GM18502 (cell line): Measurements from ENCODE around the gene PTP4A1.
"Not testable (repeated sequence)": the region's sequence is repeated elsewhere in the genome, so short reads cannot be mapped to it uniquely, and the experiment has no call there.

Experiments
- ATAC-seq: cut with Tn5 transposase; IDR thresholded peaks from one replicate; pipeline ENCODE4 v1.9.1; 2021; ENCODE audit warnings: mild to moderate bottlenecking; ENCODE audit not compliant: unreplicated experiment, poor library complexity

The PTP4A1 gene

GRCh38 chr6:63579937-63580703 lies 7.8 kb downstream of the PTP4A1 start:
- ATAC-seq = no peak

- ATAC-seq = no peak
Measured at GRCh38 chr6:63580704-63580961, 8.4 kb downstream of the PTP4A1 start.

GRCh38 chr6:63581355-63582013 lies 9.2 kb downstream of the PTP4A1 start:
- no peak for ATAC-seq

- ATAC-seq = no peak
Measured at GRCh38 chr6:63582579-63583231, 10.4 kb downstream of the PTP4A1 start.

- no peak for ATAC-seq
Measured at GRCh38 chr6:63584125-63584514, 11.8 kb downstream of the PTP4A1 start.

- ATAC-seq = no peak
Measured at GRCh38 chr6:63584566-63584965, 12.3 kb downstream of the PTP4A1 start.

GRCh38 chr6:63585652-63586051 lies 13.4 kb downstream of the PTP4A1 start:
- ATAC-seq = not testable (repeated sequence)

GRCh38 chr6:63589952-63590411 lies 17.7 kb downstream of the PTP4A1 start:
- no peak for ATAC-seq

GRCh38 chr6:63592886-63593285 lies 20.6 kb downstream of the PTP4A1 start:
- no peak for ATAC-seq

GRCh38 chr6:63597141-63598048 lies 25.1 kb downstream of the PTP4A1 start:
- ATAC-seq = peak; percentile 3

GRCh38 chr6:63598049-63599036 lies 26.1 kb downstream of the PTP4A1 start:
- ATAC-seq = peak; percentile 100

- ATAC-seq = no peak
Measured at GRCh38 chr6:63599243-63599642, 27.0 kb downstream of the PTP4A1 start.

GRCh38 chr6:63600136-63600535 lies 27.9 kb downstream of the PTP4A1 start:
- ATAC-seq = no peak

- no peak for ATAC-seq
Measured at GRCh38 chr6:63609231-63609630, 37.0 kb downstream of the PTP4A1 start.

- ATAC-seq = no peak
Measured at GRCh38 chr6:63610944-63611343, 38.7 kb downstream of the PTP4A1 start.

- ATAC-seq = no peak
Measured at GRCh38 chr6:63611560-63611959, 39.3 kb downstream of the PTP4A1 start.

- ATAC-seq = no peak
Measured at GRCh38 chr6:63615590-63615989, 43.3 kb downstream of the PTP4A1 start.
